IPS DF 19.7 (cell line): ENCODE results near the gene FBXL20.
"Not testable (repeated sequence)": the region's sequence is repeated elsewhere in the genome, so short reads cannot be mapped to it uniquely, and the experiment has no call there.

Experiments used
- DNase-seq: peaks from one replicate; pipeline ENCODE4 v3.0.0-alpha.2; 2013; ENCODE audit warnings: low read depth, low spot score

The FBXL20 gene

GRCh38 chr17:39251997-39252396 lies 149.4 kb downstream of the FBXL20 start:
- no peak for DNase-seq

DNA sequence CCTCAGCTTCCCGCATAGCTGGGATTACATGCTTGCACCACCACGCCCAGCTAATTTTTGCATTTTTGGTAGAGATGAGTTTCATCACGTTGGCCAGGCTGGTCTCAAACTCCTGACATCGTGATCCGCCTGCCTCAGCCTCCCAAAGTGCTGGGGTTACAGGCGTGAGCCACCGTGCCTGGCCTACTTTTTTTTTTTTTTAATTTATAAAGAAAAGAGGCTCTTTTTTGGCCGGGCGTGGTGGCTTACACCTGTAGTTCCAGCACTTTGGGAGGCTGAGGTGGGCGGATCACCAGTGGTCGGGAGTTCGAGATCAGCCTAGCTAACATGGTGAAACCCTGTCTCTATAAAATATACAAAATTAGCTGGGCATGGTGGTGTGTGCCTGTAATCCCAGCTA lies 151.3 kb downstream of the FBXL20 start:
- not testable (repeated sequence) for DNase-seq

DNA sequence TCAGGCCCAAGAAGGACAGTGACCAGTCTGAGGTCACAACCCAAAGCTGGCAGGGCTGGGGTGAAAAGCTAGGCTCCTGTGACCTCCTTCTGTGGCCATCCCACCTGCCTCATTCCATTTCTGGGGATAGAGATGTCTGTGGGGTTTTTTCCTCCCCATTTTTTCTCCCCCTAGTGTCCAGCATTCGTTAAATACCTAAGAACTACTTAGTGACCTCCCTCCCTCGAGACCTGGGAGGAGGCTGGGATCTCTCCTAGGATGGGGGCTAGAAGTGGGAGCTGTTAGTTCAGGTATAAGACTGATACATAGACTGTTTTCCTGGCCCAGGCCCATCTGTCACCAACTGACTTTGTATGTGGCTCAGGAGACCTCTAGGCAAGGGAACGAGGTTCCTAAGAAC lies 155.2 kb downstream of the FBXL20 start:
- no peak for DNase-seq

- peak; percentile 84 for DNase-seq
Measured at GRCh38 chr17:39244600-39245570, 156.5 kb downstream of the FBXL20 start.

GRCh38 chr17:39244016-39244599 lies 157.3 kb downstream of the FBXL20 start:
- DNase-seq, result no peak

DNA sequence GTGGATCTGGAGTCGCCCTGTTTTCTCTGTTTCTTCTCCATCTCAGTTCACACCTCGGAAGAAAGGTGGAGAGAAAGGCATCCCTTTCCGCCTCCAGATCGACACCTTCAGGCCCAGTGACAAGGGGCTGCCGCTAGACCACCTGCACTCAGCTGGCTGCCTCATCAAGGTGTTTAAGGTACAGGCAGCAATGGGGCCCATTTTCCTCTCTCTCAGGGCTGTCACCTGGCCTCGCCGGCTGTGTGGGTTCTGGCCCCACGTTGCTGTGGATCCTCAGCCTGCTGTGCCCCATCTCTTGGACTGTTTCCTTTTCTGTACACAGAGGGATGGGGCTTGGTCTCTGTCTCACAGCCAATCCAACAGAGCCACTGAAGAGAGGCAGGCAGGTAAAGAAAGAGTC lies 158.3 kb downstream of the FBXL20 start:
- no peak for DNase-seq

DNA sequence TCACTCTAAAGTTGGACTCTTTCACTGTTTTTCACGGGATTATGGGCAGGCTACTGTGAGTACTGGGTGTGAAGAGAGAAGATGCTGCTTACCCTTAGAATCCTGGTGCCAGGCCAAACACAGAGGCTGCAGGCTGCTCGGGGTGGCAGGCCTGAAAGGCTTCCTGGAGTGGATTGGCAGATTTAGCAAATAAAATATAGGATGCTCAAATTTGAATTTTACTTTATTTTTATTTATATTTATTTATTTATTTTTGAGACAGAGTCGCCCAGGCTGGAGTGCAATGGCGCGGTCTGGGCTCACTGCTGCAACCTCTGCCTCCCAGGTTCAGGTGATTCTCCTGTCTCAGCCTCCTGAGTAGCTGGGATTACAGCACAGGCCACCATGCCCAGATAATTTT lies 160.8 kb downstream of the FBXL20 start:
- no peak for DNase-seq

DNA sequence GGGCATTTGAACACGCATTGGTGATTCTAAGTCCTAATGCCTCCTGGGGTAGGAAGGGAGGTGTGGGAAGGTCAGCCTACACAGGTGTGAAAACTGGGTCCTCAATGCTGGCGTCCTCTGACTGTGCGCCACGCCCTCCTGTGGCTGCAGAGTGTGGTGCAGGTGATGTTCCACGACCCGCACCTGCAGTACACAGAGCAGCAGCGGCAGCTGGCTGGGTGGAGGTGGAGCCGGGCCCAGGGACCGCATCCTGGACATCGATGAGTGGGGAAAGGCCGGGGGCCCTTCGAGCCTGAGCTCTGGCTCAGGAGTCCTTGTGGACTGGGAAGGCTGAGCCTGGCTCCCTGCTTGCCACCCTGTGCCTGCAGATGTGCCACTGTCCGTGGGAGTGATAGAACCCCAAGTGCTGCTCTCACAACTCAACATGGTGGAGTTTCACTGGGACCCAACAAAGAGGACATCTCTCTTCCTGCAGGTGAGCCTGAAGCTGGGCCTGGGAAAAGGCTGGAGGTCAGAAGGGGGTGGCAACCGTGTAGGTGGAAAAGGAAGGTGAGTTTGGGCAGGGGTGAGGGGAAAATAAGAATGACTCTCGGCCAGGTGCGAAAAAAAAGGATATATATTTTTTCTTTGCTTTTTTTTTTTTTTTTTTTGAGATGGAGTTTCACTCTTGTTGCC lies 161.6 kb downstream of the FBXL20 start:
- DNase-seq, result peak; percentile 69

DNA sequence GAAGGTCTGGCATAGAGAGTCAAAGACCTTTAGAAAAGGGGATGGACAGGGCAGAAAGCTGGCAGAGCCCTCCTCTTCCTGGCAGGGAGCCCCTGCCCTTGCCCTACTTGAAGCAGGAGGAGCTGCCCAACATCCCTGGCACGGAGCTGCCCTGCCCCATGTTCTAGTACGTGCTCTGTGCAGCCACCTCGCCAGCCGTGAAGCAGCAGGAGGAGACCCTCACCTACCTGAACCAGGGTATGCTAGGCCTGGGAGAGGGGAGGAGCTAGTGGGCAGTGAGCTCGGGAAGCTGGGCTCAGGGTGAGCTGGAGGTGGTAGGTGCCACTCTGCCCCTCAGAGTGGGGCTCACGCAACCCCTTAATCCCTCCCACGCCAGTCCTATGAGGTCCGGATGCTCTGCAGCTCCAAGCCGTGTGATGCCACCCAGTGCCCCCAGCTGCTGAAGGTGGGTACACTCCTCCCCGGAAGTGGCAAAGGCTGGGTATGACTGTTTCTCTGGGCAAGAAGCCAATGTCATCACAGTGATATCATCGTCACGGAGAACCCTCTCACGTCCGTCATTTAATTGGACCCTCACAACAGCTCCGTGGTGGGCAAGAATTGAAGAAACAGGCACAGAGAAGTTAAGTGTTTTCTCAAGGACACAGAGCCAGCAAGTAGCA lies 163.0 kb downstream of the FBXL20 start:
- no peak for DNase-seq

DNA sequence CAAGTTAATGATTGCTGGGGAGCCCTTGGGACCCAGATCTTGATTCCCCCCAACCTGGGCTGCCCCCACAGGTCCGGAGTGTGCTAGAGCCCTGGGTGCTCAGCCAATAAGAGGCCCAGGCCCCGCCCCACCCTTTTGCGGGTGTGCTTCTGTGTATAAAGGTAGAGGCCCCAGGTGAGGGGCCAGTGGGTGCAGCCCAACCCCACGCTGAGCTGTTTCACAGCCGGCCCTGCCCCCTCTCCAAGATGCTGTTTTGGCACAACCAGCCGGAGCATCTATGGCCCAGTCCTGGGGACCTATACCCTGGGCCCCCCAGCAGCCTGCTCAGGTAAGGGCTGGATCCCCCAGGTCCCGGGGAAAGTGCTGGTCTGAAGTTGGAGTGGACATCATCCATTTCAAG lies 163.8 kb downstream of the FBXL20 start:
- DNase-seq, result no peak

- no peak for DNase-seq
Measured at GRCh38 chr17:39236981-39237441, 164.4 kb downstream of the FBXL20 start.

GRCh38 chr17:39236450-39236927 lies 164.9 kb downstream of the FBXL20 start:
- no peak for DNase-seq

- DNase-seq, result peak; percentile 91
Measured at GRCh38 chr17:39235555-39236449, 165.6 kb downstream of the FBXL20 start.

GRCh38 chr17:39231591-39232551 lies 169.6 kb downstream of the FBXL20 start:
- DNase-seq, result no peak

DNA sequence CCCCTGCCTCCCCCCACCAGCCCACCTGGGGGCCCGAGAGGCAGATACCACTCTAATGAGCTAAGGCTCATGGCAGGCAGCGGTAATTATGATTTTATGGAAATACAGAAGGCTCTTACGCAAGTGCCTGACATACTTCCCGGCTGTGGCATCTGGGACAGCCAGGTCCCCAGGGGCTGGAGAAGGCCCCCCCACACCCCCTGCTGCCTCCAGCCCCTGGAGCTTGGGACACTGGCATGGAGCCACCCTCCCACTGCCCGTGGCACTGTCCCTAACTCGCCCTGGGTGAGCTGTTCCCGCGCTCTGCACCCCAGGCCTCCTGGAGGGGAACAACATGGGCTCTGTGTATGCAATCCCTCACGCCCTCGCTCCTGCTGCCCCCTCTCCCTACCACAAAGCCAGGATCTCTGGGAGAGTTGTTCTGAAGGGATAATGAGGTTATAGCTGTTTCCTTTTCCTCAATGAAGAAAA lies 170.3 kb downstream of the FBXL20 start:
- no peak for DNase-seq

- DNase-seq, result no peak
Measured at GRCh38 chr17:39230361-39230760, 171.1 kb downstream of the FBXL20 start.

GRCh38 chr17:39229274-39229913 lies 172.0 kb downstream of the FBXL20 start:
- DNase-seq, result no peak

DNA sequence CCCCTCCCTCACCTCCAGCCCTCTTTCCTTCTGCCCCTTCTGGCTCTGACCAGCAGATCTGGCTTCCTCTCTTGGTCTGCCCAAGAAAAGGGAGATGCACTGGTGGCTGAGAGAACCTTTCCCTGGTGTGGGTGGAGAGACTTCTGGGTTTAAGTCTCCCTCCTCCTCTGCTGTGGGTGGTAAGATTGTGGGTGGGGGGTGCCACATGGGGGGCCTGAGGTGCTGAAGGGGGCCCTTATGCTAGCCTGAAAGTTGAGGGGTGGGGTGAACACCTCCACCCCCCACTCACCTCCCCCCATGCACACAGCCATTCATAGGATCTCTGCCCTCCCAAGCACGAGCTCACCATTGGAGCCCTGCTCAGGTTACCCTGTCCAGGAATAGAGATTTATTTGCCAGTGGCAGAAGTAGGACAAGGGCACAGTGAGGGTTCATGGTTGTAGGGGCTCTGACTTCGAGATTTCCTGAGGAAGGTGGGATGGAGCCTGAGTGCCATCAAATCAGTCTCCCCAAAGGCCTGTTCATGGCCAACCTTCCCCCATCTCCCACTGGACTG lies 174.0 kb downstream of the FBXL20 start:
- no peak for DNase-seq
